ENCODE measurements around the gene PMIS2.
"Not testable (repeated sequence)": the region's sequence is repeated elsewhere in the genome, so short reads cannot be mapped to it uniquely, and the experiment has no call there.

Gene PMIS2

GRCh38 chr19:35595026-35595425, 9.1 kb downstream of the PMIS2 start:
- DNase-seq (ENCODE audit: low read depth) = not testable (repeated sequence)

GRCh38 chr19:35595928-35596327, 10.0 kb downstream of the PMIS2 start:
- no peak for DNase-seq (ENCODE audit: low read depth)

- DNase-seq (ENCODE audit: low read depth) = no peak
Observed at GRCh38 chr19:35596366-35596999, 10.5 kb downstream of the PMIS2 start.

- no peak for DNase-seq (ENCODE audit: low read depth)
Observed at GRCh38 chr19:35601971-35602370, 16.0 kb downstream of the PMIS2 start.

GRCh38 chr19:35604436-35604835, 18.5 kb downstream of the PMIS2 start:
- DNase-seq (ENCODE audit: low read depth) = not testable (repeated sequence)

- DNase-seq (ENCODE audit: low read depth) = not testable (repeated sequence)
Observed at GRCh38 chr19:35607170-35607569, 21.2 kb downstream of the PMIS2 start.

GRCh38 chr19:35607661-35608060, 21.7 kb downstream of the PMIS2 start:
- no peak for DNase-seq (ENCODE audit: low read depth)

GRCh38 chr19:35608251-35608650, 22.3 kb downstream of the PMIS2 start:
- no peak for DNase-seq (ENCODE audit: low read depth)

- no peak for DNase-seq (ENCODE audit: low read depth)
Observed at GRCh38 chr19:35609851-35610353, 23.9 kb downstream of the PMIS2 start.

- DNase-seq (ENCODE audit: low read depth) = no peak
Observed at GRCh38 chr19:35612224-35612558, 26.2 kb downstream of the PMIS2 start.

GRCh38 chr19:35612559-35613321, 26.8 kb downstream of the PMIS2 start, which contains the start of gene HAUS5:
Gene HAUS5 (plus strand): TSS chr19:35612735. CDS start chr19:35612795, 60 bp downstream.
- peak; percentile 95 for DNase-seq (ENCODE audit: low read depth)

GRCh38 chr19:35613574-35613973, 27.6 kb downstream of the PMIS2 start:
- no peak for DNase-seq (ENCODE audit: low read depth)

- DNase-seq (ENCODE audit: low read depth) = no peak
Observed at GRCh38 chr19:35615036-35615435, 29.1 kb downstream of the PMIS2 start.

- no peak for DNase-seq (ENCODE audit: low read depth)
Observed at GRCh38 chr19:35618857-35619256, 32.9 kb downstream of the PMIS2 start.

GRCh38 chr19:35619290-35619923, 33.4 kb downstream of the PMIS2 start:
- DNase-seq (ENCODE audit: low read depth) = no peak

- DNase-seq (ENCODE audit: low read depth) = no peak
Observed at GRCh38 chr19:35620001-35620400, 34.0 kb downstream of the PMIS2 start.

GRCh38 chr19:35621708-35622107, 35.7 kb downstream of the PMIS2 start:
- no peak for DNase-seq (ENCODE audit: low read depth)

GRCh38 chr19:35622750-35623149, 36.8 kb downstream of the PMIS2 start:
- DNase-seq (ENCODE audit: low read depth) = no peak

GRCh38 chr19:35623327-35624010, 37.5 kb downstream of the PMIS2 start:
- DNase-seq (ENCODE audit: low read depth) = no peak

- DNase-seq (ENCODE audit: low read depth) = no peak
Observed at GRCh38 chr19:35628264-35628564, 42.2 kb downstream of the PMIS2 start.

- peak; percentile 100 for DNase-seq (ENCODE audit: low read depth)
Observed at GRCh38 chr19:35628565-35629331, 42.8 kb downstream of the PMIS2 start, which contains the start of gene RBM42. Gene RBM42 (plus strand): TSS chr19:35629036. CDS start chr19:35629154, 118 bp downstream.

GRCh38 chr19:35629332-35629633, 43.3 kb downstream of the PMIS2 start:
- DNase-seq (ENCODE audit: low read depth) = no peak

Measured in HS-27A (cell line).